Upper lobe of left lung (tissue), 6 donors: ENCODE measurements around the gene LCN12. TPM values are rescaled to one million over a fixed set of nuclear protein-coding genes. Genes with fewer than 3 reads are reported as not detected.

Experiments
- ATAC-seq, 2 donors: fragments of 200-7000 bp; cut with Tn5 transposase; one replicate each; pipeline ENCODE4 v1.9.1; 2022; ENCODE audit warnings: mild to moderate bottlenecking in 2 of 2, moderate library complexity in 2 of 2; ENCODE audit not compliant: low FRiP score in 2 of 2
- DNase-seq, 2 donors: peaks; one replicate each; pipeline ENCODE4 v3.0.0-alpha.2; 2019 to 2020
- H3K27ac ChIP-seq, 4 donors: fragments of 200-600 bp; sonication (generic); one replicate each; pipeline ENCODE4 v1.5.1; 2016 to 2019
- H3K27me3 ChIP-seq, 4 donors: fragments of 200-600 bp; sonication (generic); one replicate each; pipeline ENCODE4 v1.5.1; 2017 to 2019
- H3K36me3 ChIP-seq, 4 donors: fragments of 200-600 bp; sonication (generic); one replicate each; pipeline ENCODE4 v1.5.1; 2016 to 2019
- H3K4me1 ChIP-seq, 4 donors: fragments of 200-600 bp; sonication (generic); one replicate each; pipeline ENCODE4 v1.5.1; 2018 to 2019
- H3K4me3 ChIP-seq, 4 donors: fragments of 200-600 bp; sonication (generic); one replicate each; pipeline ENCODE4 v1.5.1; 2017 to 2019; ENCODE audit warnings: mild to moderate bottlenecking in 2 of 4, moderate library complexity in 1 of 4
- H3K9me3 ChIP-seq, 4 donors: fragments of 200-600 bp; sonication (generic); one replicate each; pipeline ENCODE4 v1.5.1; 2018 to 2019
- EP300 ChIP-seq, 4 donors: sonication (generic); formaldehyde crosslinking; IDR thresholded peaks; one replicate each; pipeline ENCODE4 v1.5.1; 2017; ENCODE audit warnings: antibody characterized with exemption in 4 of 4, control low read depth in 2 of 4
- POLR2A ChIP-seq, 4 donors: fragments of 450-650 bp; IDR thresholded peaks; one replicate each; pipeline ENCODE4 v1.5.1; 2016 to 2017; ENCODE audit warnings: antibody characterized with exemption in 4 of 4, mild to moderate bottlenecking in 2 of 4
- POLR2AphosphoS5 ChIP-seq, 2 donors: sonication (generic); formaldehyde crosslinking; IDR thresholded peaks; one replicate each; pipeline ENCODE4 v1.5.1; 2017; ENCODE audit warnings: antibody characterized with exemption in 2 of 2
- WGBS, 2 donors: methylation state at CpG; one replicate each; pipeline ENCODE4 v1.1.5; 2017 to 2018; 5-methylcytosine and 5-hydroxymethylcytosine counted together
- total RNA-seq, 6 donors: library from RNA; depleted of rRNA in 4 of 6; stranded (reverse); fragments of >200 nt in 4 of 6; gene quantifications; one replicate each; pipeline versions ENCODE4 v1.1.0 to v1.2.1, GENCODE V29; 2016 to 2021
- TF ChIP-seq, protein P1 (sequence below), 6 experiments: fragments of 450-650 bp in 4 of 6; fragments of 200-600 bp in 2 of 6; sonication (generic) in 2 of 6; IDR thresholded peaks; one replicate each; pipeline ENCODE4 v1.5.1; 2016 to 2019; ENCODE audit warnings: antibody characterized with exemption in 6 of 6
- donor health status: DM: no; HTN: no; CAD: no; lungs with moderate emphysema.
- donor health status: DM: no; HTN: yes; CAD: no; lungs with severe emphysema.

Gene LCN12
- total RNA-seq, 6 donors from 2014 or later = 0.89 to 5.2 (median 2.3) TPM; not detected in 1

DNA sequence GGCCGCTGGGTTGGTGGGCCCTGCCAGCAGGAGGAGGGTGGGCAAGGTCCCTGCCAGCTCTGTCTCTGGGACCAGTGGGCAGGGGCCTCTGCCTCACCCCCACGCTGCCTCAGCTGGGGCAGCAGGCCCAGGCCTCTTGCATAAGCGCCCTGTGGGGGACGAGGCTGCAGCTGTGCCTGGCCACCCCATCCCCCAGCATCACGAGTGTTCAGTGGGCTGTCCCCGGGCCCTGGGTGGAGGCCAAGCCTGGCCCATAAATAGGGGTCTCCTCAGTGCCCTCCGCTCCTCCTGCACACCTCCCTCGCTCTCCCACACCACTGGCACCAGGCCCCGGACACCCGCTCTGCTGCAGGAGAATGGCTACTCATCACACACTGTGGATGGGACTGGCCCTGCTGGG lies 25.1 kb downstream of the LCN12 start, which contains the start of gene PTGDS:
PTGDS (plus strand) TSS at position 282 of the 400 bp plus-strand sequence; CDS start at position 357, 75 bp downstream.
- Histone ChIP-seq H3K4me3 (peak within 1 kb of the TSS; percentile 18 to 55 (median 46)), H3K9me3 (no peaks in the 10 kb centered on the region), H3K27me3 (no peaks in the 10 kb centered on the region), H3K36me3 (no peaks in the 10 kb centered on the region), H3K27ac (peak within 1 kb of the TSS; percentile 76 to 85 (median 80)), H3K4me1 (peaks cover 34 to 70% (median 57%) of the 10 kb centered on the region in 4 donors)
- peak in 1 of 2 donors; percentile 84 for DNase-seq
- 62 to 73% methylated on average over 6 to 9 of the region's 10 CpGs for WGBS, 2 donors
- ATAC-seq = no peak
- TF ChIP-seq POLR2A (IDR thresholded peaks at IDR 0.05) = no peak
- peak in 1 of 2 donors; percentile 18 for TF ChIP-seq POLR2AphosphoS5 (IDR thresholded peaks at IDR 0.05)

DNA sequence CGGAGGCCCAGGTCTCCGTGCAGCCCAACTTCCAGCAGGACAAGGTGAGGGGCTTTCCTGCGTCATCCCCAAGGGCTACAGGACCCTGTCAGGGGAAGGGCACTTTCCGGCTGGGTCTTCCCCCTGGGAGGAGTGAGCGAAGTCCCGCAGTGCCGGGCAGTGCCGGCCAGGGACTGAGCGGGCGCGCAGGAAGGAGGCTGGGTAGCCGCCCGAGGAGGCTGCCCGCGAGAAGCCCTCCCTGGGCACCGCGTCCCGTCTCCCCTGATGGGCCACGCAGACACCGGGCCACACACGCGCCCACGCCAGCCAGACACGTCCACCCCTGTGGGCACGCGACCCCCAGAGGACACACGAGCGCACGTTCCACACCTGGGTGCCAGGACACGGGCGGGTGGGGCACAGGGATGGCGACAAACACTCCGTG lies 25.6 kb downstream of the LCN12 start:
- Histone ChIP-seq H3K4me3 (peak overlapping the region; percentile 18 to 55 (median 46)), H3K36me3 (no peaks in the 10 kb centered on the region), H3K4me1 (peaks cover 37 to 75% (median 61%) of the 10 kb centered on the region in 4 donors), H3K9me3 (no peaks in the 10 kb centered on the region), H3K27me3 (no peaks in the 10 kb centered on the region), H3K27ac (peak overlapping the region; percentile 76 to 85 (median 80))
- no peak for DNase-seq
- no peak for TF ChIP-seq EP300 (IDR thresholded peaks at IDR 0.05)
- TF ChIP-seq, protein P1, sequence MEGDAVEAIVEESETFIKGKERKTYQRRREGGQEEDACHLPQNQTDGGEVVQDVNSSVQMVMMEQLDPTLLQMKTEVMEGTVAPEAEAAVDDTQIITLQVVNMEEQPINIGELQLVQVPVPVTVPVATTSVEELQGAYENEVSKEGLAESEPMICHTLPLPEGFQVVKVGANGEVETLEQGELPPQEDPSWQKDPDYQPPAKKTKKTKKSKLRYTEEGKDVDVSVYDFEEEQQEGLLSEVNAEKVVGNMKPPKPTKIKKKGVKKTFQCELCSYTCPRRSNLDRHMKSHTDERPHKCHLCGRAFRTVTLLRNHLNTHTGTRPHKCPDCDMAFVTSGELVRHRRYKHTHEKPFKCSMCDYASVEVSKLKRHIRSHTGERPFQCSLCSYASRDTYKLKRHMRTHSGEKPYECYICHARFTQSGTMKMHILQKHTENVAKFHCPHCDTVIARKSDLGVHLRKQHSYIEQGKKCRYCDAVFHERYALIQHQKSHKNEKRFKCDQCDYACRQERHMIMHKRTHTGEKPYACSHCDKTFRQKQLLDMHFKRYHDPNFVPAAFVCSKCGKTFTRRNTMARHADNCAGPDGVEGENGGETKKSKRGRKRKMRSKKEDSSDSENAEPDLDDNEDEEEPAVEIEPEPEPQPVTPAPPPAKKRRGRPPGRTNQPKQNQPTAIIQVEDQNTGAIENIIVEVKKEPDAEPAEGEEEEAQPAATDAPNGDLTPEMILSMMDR (IDR thresholded peaks at IDR 0.05) = peak in 1 of 6 experiments; percentile 8
- WGBS, 2 donors = 36% methylated on average over 17 of the region's 33 CpGs; no CpG with 5 or more reads in 1 of the 2 donors
- no peak for ATAC-seq

DNA sequence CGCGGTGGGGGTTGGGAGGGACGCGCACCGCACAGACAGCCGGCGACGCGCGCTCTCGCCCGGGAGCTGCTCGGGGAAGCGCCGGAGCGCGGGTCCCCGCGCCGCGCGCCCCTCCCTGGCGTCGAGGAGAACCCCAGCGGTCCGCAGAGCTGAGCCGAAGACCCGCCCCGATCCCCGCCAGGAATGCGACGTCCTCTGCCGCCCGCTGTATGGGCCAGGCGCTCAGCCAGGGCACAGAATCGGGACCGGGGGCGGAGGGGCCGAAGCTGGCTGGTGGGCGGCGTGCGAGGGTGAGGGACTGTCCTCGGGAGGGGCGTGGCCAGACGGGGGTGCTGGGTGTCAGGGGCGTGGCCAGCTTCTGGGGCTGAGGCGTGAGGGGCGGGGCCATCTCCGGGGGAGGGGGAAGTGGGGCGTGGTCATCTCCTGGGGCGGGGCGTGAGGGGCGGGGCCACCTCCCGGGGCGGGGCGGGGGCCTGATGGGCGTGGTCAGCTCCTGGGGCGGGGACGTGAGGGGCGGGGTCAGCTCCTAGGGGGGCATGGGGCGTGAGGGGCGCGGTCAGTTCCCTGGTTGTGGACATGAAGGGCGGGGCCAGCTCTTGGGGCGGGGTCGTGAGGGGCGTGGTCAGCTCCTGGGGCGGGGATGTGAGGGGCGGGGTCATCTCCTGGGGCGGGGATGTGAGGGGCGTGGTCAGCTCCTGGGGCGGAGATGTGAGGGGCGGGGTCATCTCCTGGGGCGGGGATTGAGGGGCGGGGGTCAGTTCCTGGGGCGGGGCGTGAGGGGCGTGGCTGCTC lies 26.2 kb downstream of the LCN12 start:
- Histone ChIP-seq H3K36me3 (no peaks in the 10 kb centered on the region), H3K27ac (peak overlapping the region; percentile 81 to 87 (median 84)), H3K4me3 (peak overlapping the region; percentile 18 to 55 (median 46)), H3K27me3 (no peaks in the 10 kb centered on the region), H3K4me1 (peaks cover 39 to 78% (median 67%) of the 10 kb centered on the region in 4 donors), H3K9me3 (no peaks in the 10 kb centered on the region)
- peak; percentile 73 to 92 for DNase-seq
- 1% methylated on average over 34 of the region's 78 CpGs; no CpG with 5 or more reads in 1 of the 2 donors for WGBS, 2 donors
- TF ChIP-seq, protein P1 (IDR thresholded peaks at IDR 0.05) = peak in 2 of 6 experiments; percentile 6 to 25
- TF ChIP-seq POLR2AphosphoS5 (IDR thresholded peaks at IDR 0.05) = peak in 1 of 2 donors; percentile 54
- TF ChIP-seq POLR2A (IDR thresholded peaks at IDR 0.05) = no peak
- no peak for TF ChIP-seq EP300 (IDR thresholded peaks at IDR 0.05)
- ATAC-seq = peak; percentile 45 to 70

DNA sequence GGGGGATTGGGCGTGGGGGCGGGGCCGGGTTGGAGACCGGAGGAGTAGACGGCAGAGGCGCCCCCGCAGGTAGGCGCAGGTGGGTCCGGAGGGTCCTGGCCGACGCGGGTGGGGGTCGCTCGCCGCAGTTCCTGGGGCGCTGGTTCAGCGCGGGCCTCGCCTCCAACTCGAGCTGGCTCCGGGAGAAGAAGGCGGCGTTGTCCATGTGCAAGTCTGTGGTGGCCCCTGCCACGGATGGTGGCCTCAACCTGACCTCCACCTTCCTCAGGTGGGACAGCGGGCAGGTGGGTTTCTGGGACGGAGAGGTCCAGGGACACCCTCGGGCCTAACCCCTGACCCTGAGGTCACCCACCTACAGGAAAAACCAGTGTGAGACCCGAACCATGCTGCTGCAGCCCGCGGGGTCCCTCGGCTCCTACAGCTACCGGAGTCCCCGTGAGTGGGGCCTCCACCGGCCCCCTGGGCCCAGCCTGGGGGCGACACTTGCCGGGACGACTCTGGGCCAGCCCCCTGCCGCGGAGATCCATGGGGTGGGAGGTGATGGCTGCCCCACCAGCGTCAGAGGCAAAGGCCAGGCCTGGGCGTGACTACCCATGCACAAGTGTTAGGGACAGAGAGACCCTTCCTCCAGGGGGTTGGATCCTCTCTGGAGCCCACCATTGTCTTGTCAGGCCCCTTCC lies 26.9 kb downstream of the LCN12 start:
- Histone ChIP-seq H3K9me3 (no peaks in the 10 kb centered on the region), H3K27ac (peak overlapping the region; percentile 79 to 87 (median 83)), H3K27me3 (no peaks in the 10 kb centered on the region), H3K4me1 (peaks cover 39 to 76% (median 66%) of the 10 kb centered on the region in 4 donors), H3K4me3 (peak overlapping the region in 1 of 4 donors; percentile 20), H3K36me3 (no peaks in the 10 kb centered on the region)
- WGBS, 2 donors = 64% methylated on average over 26 of the region's 41 CpGs; no CpG with 5 or more reads in 1 of the 2 donors
- no peak for ATAC-seq
- TF ChIP-seq, protein P1 (IDR thresholded peaks at IDR 0.05) = no peak
- TF ChIP-seq EP300 (IDR thresholded peaks at IDR 0.05) = no peak
- DNase-seq = peak in 1 of 2 donors; percentile 88
